HEK293 (cell line): ENCODE results near the gene PROB1.

Experiments
- CTCF ChIA-PET: fragments of 350-600 bp; formaldehyde crosslinking; extraction: SDS; loops from one replicate; lab custom pipeline; 2021; ENCODE audit warnings: antibody characterized with exemption; lab: Yijun Ruan, JAX
- POLR2A ChIA-PET: fragments of 300-600 bp; formaldehyde crosslinking; extraction: SDS; loops from one replicate; lab custom pipeline; 2020; ENCODE audit warnings: antibody characterized with exemption, inconsistent platforms; lab: Yijun Ruan, JAX
- H3K27ac ChIP-seq: fragments of 200-500 bp; sonication (Bioruptor generic); 2 replicates; pipeline ENCODE4 v1.5.1; 2014; ENCODE audit warnings: low read depth, low read length, control low read depth, inconsistent platforms; ENCODE audit errors: extremely low read depth
- H3K36me3 ChIP-seq, 2 experiments: fragments of 200-500 bp in 1 of 2; sonication (Bioruptor generic) in 1 of 2; 1 replicate in 1 of 2; 2 replicates in 1 of 2; pipeline ENCODE4 v1.5.1; 2014 to 2017; ENCODE audit warnings: inconsistent platforms in 2 of 2, low read length in 2 of 2; ENCODE audit not compliant: control insufficient read depth in 2 of 2, insufficient read depth in 1 of 2
- H3K4me1 ChIP-seq: fragments of 200-500 bp; sonication (Bioruptor generic); 2 replicates; pipeline ENCODE4 v1.5.1; 2014; ENCODE audit warnings: mild to moderate bottlenecking, low read length, inconsistent platforms; ENCODE audit not compliant: control insufficient read depth, insufficient read depth
- H3K4me3 ChIP-seq: 2 replicates; pipeline ENCODE4 v1.5.1; 2011; ENCODE audit warnings: low read depth, mild to moderate bottlenecking, control low read depth, low read length, moderate library complexity
- H3K9me3 ChIP-seq: fragments of 200-500 bp; sonication (Bioruptor generic); 2 replicates; pipeline ENCODE4 v1.5.1; 2014; ENCODE audit warnings: low read depth, low read length, inconsistent platforms; ENCODE audit not compliant: control insufficient read depth, insufficient read depth
- ATF2 ChIP-seq: fragments of 450-650 bp; formaldehyde crosslinking; IDR thresholded peaks from 2 replicates; pipeline ENCODE4 v1.5.1; 2016; ENCODE audit warnings: missing biosample characterization, missing genetic modification characterization, low read depth
- CTCF ChIP-seq: fragments of 450-650 bp; formaldehyde crosslinking; IDR thresholded peaks from 2 replicates; pipeline ENCODE4 v1.5.1; 2016; ENCODE audit warnings: missing biosample characterization, missing genetic modification characterization
- TSHZ1 ChIP-seq: fragments of 450-650 bp; formaldehyde crosslinking; IDR thresholded peaks from 2 replicates; pipeline ENCODE4 v1.5.1; 2016; ENCODE audit warnings: missing biosample characterization, missing genetic modification characterization, borderline replicate concordance
- ZNF133 ChIP-seq: fragments of 450-650 bp; formaldehyde crosslinking; IDR thresholded peaks from 2 replicates; pipeline ENCODE4 v1.5.1; 2016; ENCODE audit warnings: missing biosample characterization, missing genetic modification characterization
- ZNF2 ChIP-seq: fragments of 450-650 bp; formaldehyde crosslinking; IDR thresholded peaks from 2 replicates; pipeline ENCODE4 v1.5.1; 2016; ENCODE audit warnings: missing biosample characterization, missing genetic modification characterization
- ZNF26 ChIP-seq: fragments of 450-650 bp; formaldehyde crosslinking; IDR thresholded peaks from 2 replicates; pipeline ENCODE4 v1.5.1; 2016; ENCODE audit warnings: missing biosample characterization, missing genetic modification characterization
- ZNF274 ChIP-seq, 2 experiments: fragments of 200-500 bp in 1 of 2; fragments of 450-650 bp in 1 of 2; sonication (Bioruptor generic) in 1 of 2; formaldehyde crosslinking in 1 of 2; IDR thresholded peaks; 2 replicates each; pipeline versions ENCODE4 v1.5.1 to v1.6.1; 2014 to 2016; ENCODE audit warnings: borderline replicate concordance in 1 of 2, inconsistent platforms in 1 of 2, low read length in 1 of 2, missing biosample characterization in 1 of 2, missing genetic modification characterization in 1 of 2
- ZNF394 ChIP-seq: fragments of 450-650 bp; formaldehyde crosslinking; IDR thresholded peaks from 2 replicates; pipeline ENCODE4 v1.5.1; 2016; ENCODE audit warnings: missing biosample characterization, missing genetic modification characterization, mild to moderate bottlenecking, moderate library complexity, borderline replicate concordance
- ZNF623 ChIP-seq: fragments of 450-650 bp; formaldehyde crosslinking; IDR thresholded peaks from 2 replicates; pipeline ENCODE4 v1.5.1; 2016; ENCODE audit warnings: missing biosample characterization, missing genetic modification characterization
- ZNF654 ChIP-seq: fragments of 450-650 bp; formaldehyde crosslinking; IDR thresholded peaks from 2 replicates; pipeline ENCODE4 v1.5.1; 2016; ENCODE audit warnings: low read depth, missing biosample characterization, missing genetic modification characterization
- ZSCAN30 ChIP-seq: fragments of 450-650 bp; IDR thresholded peaks from 2 replicates; pipeline ENCODE4 v1.5.1; 2018; ENCODE audit warnings: missing biosample characterization, mild to moderate bottlenecking, missing genetic modification characterization, moderate library complexity
- ZXDB ChIP-seq: fragments of 450-650 bp; formaldehyde crosslinking; IDR thresholded peaks from 2 replicates; pipeline ENCODE4 v1.5.1; 2016; ENCODE audit warnings: missing biosample characterization, missing genetic modification characterization

The PROB1 gene

GRCh38 chr5:139425497-139425896, 30.6 kb upstream of the PROB1 start (continued):
- TF ChIP-seq ZNF26, result no peak
- no peak for TF ChIP-seq ZNF274 (IDR thresholded peaks at IDR 0.05; ENCODE audit: low read length)
- TF ChIP-seq ZNF274 (tag by site-specific recombination; IDR thresholded peaks at IDR 0.05; ENCODE audit: borderline replicate concordance), result no peak
- TF ChIP-seq TSHZ1 (tag by site-specific recombination), result no peak

GRCh38 chr5:139422307-139422893, 27.5 kb upstream of the PROB1 start:
- ChIA-PET POLR2A (interaction anchor here (0.6 to 2.7 kb wide), 4 partner anchors 17 to 91 kb away, joined by 3 to 11 read pairs (median 6); partner anchors contain the start of gene DNAJC18), CTCF (interaction anchor here (0.5 to 9.2 kb wide), 51 partner anchors 8 to 1777 kb away, joined by 3 to 246 read pairs (median 5); partner anchors contain the start of genes CXXC5, DNAJC18 and STING1)
- Histone ChIP-seq H3K9me3 (no peaks in the 10 kb centered on the region), H3K36me3 (peaks cover 61 to 77% of the 10 kb centered on the region in 2 experiments), H3K4me3 (no peak overlapping the region), H3K27ac (no peak overlapping the region), H3K4me1 (no peaks in the 10 kb centered on the region)
- TF ChIP-seq ZNF623 (tag by site-specific recombination), result 0 out of 2 replicates have a peak, but pooled peaks have one; percentile 3
- peak; percentile 72; the same call in 1 of the 2 replicates for TF ChIP-seq ZSCAN30 (tag by site-specific recombination)
- no peak for TF ChIP-seq ZXDB (tag by site-specific recombination)
- 0 out of 2 replicates have a peak, but pooled peaks have one; percentile 26 for TF ChIP-seq ZNF394
- TF ChIP-seq ATF2, result peak; percentile 97
- TF ChIP-seq ZNF2 (tag by site-specific recombination), result peak; percentile 47; the same call in 1 of the 2 replicates
- peak; percentile 70 for TF ChIP-seq CTCF
- TF ChIP-seq ZNF133 (tag by site-specific recombination), result no peak
- peak; percentile 96 for TF ChIP-seq ZNF654 (tag by site-specific recombination)
